Smooth muscle cell (in vitro differentiated cells): ENCODE measurements around the gene NAT14. TPM values are rescaled to one million over a fixed set of nuclear protein-coding genes. Genes with fewer than 3 reads are reported as not detected.

ENCODE experiments used
- DNase-seq: peaks from one replicate; lab custom pipeline; 2025; ENCODE audit not compliant: unreplicated experiment; lab: John Stamatoyannopoulos, UW
- H2AFZ ChIP-seq: fragments of 200-600 bp; sonication (generic); 2 replicates; pipeline ENCODE4 v1.6.0; 2016; ENCODE audit warnings: antibody characterized with exemption, low read depth, mild to moderate bottlenecking
- H3F3A ChIP-seq: fragments of 200-600 bp; sonication (generic); 2 replicates; pipeline ENCODE4 v1.6.0; 2017; ENCODE audit warnings: antibody characterized with exemption, low read depth
- H3K27ac ChIP-seq: fragments of 200-600 bp; sonication (generic); 2 replicates; pipeline ENCODE4 v1.5.1; 2016; ENCODE audit warnings: low read depth, mild to moderate bottlenecking
- H3K27me3 ChIP-seq: fragments of 200-600 bp; sonication (generic); 2 replicates; pipeline ENCODE4 v1.6.1; 2016; ENCODE audit warnings: low read depth, mild to moderate bottlenecking
- H3K36me3 ChIP-seq: fragments of 200-600 bp; sonication (generic); 2 replicates; pipeline ENCODE4 v1.5.1; 2016; ENCODE audit warnings: low read depth
- H3K4me1 ChIP-seq: fragments of 200-600 bp; sonication (generic); 2 replicates; pipeline ENCODE4 v1.5.1; 2016; ENCODE audit warnings: low read depth
- H3K4me2 ChIP-seq: fragments of 200-600 bp; sonication (generic); 2 replicates; pipeline ENCODE4 v1.6.0; 2016; ENCODE audit warnings: mild to moderate bottlenecking
- H3K4me3 ChIP-seq: fragments of 200-600 bp; sonication (generic); 2 replicates; pipeline ENCODE4 v1.5.1; 2016; ENCODE audit warnings: mild to moderate bottlenecking
- H3K79me2 ChIP-seq: fragments of 200-600 bp; sonication (generic); 2 replicates; pipeline ENCODE4 v1.6.0; 2016; ENCODE audit warnings: low read depth, mild to moderate bottlenecking
- H3K9ac ChIP-seq: fragments of 200-600 bp; sonication (generic); 2 replicates; pipeline ENCODE4 v1.6.0; 2016; ENCODE audit warnings: low read depth
- H3K9me3 ChIP-seq: fragments of 200-600 bp; sonication (generic); replicated peaks from 2 replicates; pipeline ENCODE4 v1.5.1; 2016; ENCODE audit warnings: low read depth
- H4K20me1 ChIP-seq: fragments of 200-600 bp; sonication (generic); 2 replicates; pipeline ENCODE4 v1.6.0; 2016; ENCODE audit warnings: low read depth
- WGBS: methylation state at CpG from one replicate; pipeline ENCODE4 v1.1.7; 2016; ENCODE audit warnings: low lambda C conversion rate; 5-methylcytosine and 5-hydroxymethylcytosine counted together
- polyA plus RNA-seq: library from polyadenylated mRNA; unstranded; fragments of >200 nt; fragmentation: Nextera tagmentation; extraction: Ambion mirVana; gene quantifications from 2 replicates; pipeline ENCODE4 v1.2.1, GENCODE V29; 2016
- total RNA-seq: library from RNA; depleted of rRNA; stranded (reverse); fragments of >200 nt; gene quantifications from 2 replicates; pipeline ENCODE4 v1.2.3, GENCODE V29; 2014
- TF ChIP-seq, protein P1 (sequence below): fragments of 200-600 bp; sonication (generic); IDR thresholded peaks from 2 replicates; pipeline ENCODE4 v1.5.1; 2017; ENCODE audit warnings: borderline replicate concordance, mild to moderate bottlenecking, antibody characterized with exemption; ENCODE audit not compliant: insufficient read depth, poor library complexity, severe bottlenecking

NAT14 gene
- total and polyA plus RNA-seq, 2 experiments from 2014 or later, result 14.3 to 67.5 TPM

DNA sequence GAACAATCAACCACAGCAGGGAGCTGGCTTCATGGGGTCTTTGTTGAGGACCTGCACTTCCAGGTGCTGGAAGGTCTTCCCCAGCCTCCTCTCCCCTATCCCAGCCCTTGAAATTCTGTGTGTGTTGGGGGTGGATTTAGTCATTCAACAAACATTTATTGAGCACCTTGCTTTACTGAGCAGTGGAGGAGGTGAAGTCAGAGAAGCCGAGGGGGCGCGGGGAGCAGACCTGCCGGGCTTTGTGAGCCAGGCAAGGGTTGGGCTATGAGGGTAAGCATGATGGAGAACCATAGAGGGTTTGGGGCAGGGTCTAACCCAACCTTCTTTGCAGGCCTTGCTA is 17.0 kb upstream of the NAT14 start:
- Histone ChIP-seq H3K9ac (no peak overlapping the region), H3K9me3 (no peaks in the 10 kb centered on the region), H2AFZ (no peak overlapping the region), H3K4me1 (no peaks in the 10 kb centered on the region), H3K4me2 (peak overlapping the region; percentile 52), H3K27ac (no peak overlapping the region), H3F3A (peaks cover 12% of the 10 kb centered on the region), H3K27me3 (peaks cover 8% of the 10 kb centered on the region), H3K79me2 (no peaks in the 10 kb centered on the region), H3K36me3 (no peaks in the 10 kb centered on the region), H3K4me3 (no peak overlapping the region), H4K20me1 (no peaks in the 10 kb centered on the region)
- no peak for DNase-seq
- TF ChIP-seq, protein P1, sequence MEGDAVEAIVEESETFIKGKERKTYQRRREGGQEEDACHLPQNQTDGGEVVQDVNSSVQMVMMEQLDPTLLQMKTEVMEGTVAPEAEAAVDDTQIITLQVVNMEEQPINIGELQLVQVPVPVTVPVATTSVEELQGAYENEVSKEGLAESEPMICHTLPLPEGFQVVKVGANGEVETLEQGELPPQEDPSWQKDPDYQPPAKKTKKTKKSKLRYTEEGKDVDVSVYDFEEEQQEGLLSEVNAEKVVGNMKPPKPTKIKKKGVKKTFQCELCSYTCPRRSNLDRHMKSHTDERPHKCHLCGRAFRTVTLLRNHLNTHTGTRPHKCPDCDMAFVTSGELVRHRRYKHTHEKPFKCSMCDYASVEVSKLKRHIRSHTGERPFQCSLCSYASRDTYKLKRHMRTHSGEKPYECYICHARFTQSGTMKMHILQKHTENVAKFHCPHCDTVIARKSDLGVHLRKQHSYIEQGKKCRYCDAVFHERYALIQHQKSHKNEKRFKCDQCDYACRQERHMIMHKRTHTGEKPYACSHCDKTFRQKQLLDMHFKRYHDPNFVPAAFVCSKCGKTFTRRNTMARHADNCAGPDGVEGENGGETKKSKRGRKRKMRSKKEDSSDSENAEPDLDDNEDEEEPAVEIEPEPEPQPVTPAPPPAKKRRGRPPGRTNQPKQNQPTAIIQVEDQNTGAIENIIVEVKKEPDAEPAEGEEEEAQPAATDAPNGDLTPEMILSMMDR, result no peak
- 24% methylated on average over 4 of the region's 4 CpGs for WGBS

DNA sequence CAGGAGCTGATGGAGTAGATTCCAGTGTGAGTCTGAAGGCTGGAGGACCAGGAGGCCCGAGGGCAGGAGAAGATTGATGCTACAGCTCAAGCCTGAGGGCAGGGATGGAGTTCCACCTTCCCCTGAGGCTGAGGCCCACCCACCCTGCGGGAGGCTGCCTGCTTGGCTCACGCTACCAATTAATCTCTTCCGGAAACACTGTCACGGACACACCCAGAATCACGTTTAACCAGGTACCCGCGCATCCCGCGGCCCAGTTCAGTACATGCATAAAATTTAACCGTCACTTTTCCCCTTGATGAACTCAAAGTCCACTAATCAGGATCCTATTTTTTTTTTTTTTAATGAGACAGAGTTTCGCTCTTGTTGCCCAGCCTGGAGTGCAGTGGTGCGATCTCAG is 13.7 kb upstream of the NAT14 start:
- no peak overlapping the region for H3K9ac ChIP-seq
- no peak overlapping the region for H3K4me3 ChIP-seq
- peaks cover 8% of the 10 kb centered on the region for H3F3A ChIP-seq

DNA sequence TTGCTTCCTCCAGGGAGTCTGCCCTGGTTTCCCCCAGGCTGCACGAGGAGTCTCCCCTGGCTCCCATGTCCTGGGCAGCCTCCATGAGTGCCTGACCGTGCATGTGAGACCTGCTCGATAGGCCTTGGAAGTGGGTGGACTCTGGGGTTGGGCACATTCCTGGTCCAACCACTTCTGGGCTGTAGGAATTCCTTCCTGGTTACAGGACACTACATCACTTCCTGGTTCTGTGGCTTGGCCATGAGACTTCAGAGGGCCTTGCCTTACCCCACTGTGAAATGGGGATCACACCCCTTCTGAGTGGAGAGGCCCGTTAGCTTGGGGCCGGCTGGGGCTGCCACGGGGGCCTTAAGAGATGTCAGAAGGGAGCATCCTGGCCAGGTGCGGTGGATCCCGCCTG is 12.5 kb upstream of the NAT14 start:
- no peak overlapping the region for H2AFZ ChIP-seq
- H3K4me1 ChIP-seq, result peaks cover 10% of the 10 kb centered on the region
- peaks cover 2% of the 10 kb centered on the region for H3K79me2 ChIP-seq
- TF ChIP-seq, protein P1, result no peak
- no peak overlapping the region for H3K9ac ChIP-seq
- DNase-seq, result no peak
- no peak overlapping the region for H3K4me2 ChIP-seq
- H4K20me1 ChIP-seq, result no peaks in the 10 kb centered on the region
- H3K27me3 ChIP-seq, result no peaks in the 10 kb centered on the region
- H3K27ac ChIP-seq, result no peak overlapping the region
- H3K36me3 ChIP-seq, result no peaks in the 10 kb centered on the region
- H3F3A ChIP-seq, result peaks cover under 1% of the 10 kb centered on the region
- WGBS, result 85% methylated on average over 8 of the region's 8 CpGs
- no peak overlapping the region for H3K4me3 ChIP-seq
- H3K9me3 ChIP-seq, result no peaks in the 10 kb centered on the region

More for the DNA sequence above, 13.7 kb upstream of the NAT14 start:
- TF ChIP-seq, protein P1, result no peak
- Histone ChIP-seq H3K36me3 (no peaks in the 10 kb centered on the region), H2AFZ (no peak overlapping the region), H4K20me1 (no peaks in the 10 kb centered on the region), H3K4me2 (no peak overlapping the region), H3K9me3 (no peaks in the 10 kb centered on the region), H3K79me2 (no peaks in the 10 kb centered on the region), H3K27me3 (no peaks in the 10 kb centered on the region), H3K27ac (no peak overlapping the region), H3K4me1 (peaks cover 7% of the 10 kb centered on the region)
- WGBS, result 94% methylated on average over 13 of the region's 13 CpGs
- DNase-seq, result no peak

DNA sequence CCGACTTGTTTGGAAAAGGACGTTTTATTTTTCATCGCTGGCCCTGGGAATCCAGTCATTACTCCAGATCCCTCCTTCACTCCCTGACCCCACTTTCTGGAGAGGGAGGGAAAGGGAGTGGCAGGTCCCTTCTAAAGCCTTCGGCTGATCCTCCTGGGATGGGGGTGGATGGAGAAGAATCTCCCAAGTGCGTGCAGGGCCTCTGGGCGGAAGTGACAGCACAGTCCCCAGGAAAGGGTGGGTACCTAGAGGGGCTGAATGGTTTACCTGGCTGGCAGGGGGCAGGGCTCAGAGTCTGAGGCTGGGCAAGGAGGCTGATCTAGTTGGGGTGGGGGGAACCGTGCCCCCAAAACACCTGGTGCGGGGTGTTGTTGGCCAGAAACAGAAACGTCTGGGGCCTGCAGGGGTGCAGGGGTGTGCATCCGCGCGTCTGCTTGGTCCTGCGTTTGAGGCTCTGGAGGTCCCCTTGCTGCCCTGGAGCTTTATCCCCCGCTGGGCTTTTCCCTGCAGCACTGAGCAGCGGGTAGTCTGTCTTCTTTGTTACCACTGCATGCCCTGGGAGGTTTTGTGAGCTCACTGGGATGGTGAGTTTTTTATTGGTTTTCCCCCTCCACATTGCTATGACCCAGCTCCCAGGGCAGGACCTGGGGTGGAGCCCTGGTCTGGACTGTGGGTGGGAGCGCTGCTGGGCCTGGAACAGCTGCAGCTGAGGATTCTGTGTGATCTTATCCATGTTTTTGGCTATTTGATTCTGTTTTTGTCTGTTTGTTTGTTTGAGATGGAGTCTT is 11.6 kb upstream of the NAT14 start:
- no peaks in the 10 kb centered on the region for H3K27me3 ChIP-seq
- no peak overlapping the region for H3K4me3 ChIP-seq
- no peak overlapping the region for H2AFZ ChIP-seq
- 57% methylated on average over 16 of the region's 16 CpGs for WGBS
- no peaks in the 10 kb centered on the region for H3F3A ChIP-seq
- peaks cover 10% of the 10 kb centered on the region for H3K79me2 ChIP-seq
- H3K4me1 ChIP-seq, result peaks cover 16% of the 10 kb centered on the region
- no peak for DNase-seq
- no peaks in the 10 kb centered on the region for H3K9me3 ChIP-seq
- H3K36me3 ChIP-seq, result no peaks in the 10 kb centered on the region
- no peak overlapping the region for H3K9ac ChIP-seq
- TF ChIP-seq, protein P1, result no peak
- peak overlapping the region; percentile 47 for H3K27ac ChIP-seq
- H3K4me2 ChIP-seq, result no peak overlapping the region
- no peaks in the 10 kb centered on the region for H4K20me1 ChIP-seq
